ENCODE measurements around the gene DYNLL2.
"Not testable (repeated sequence)": the region's sequence is repeated elsewhere in the genome, so short reads cannot be mapped to it uniquely, and the experiment has no call there.

DYNLL2 gene

GRCh38 chr17:58073266-58073665, 10.0 kb upstream of the DYNLL2 start:
- not testable (repeated sequence) for DNase-seq

- not testable (repeated sequence) for DNase-seq
These were observed 8.8 kb upstream of the DYNLL2 start for GRCh38 chr17:58074406-58074805.

GRCh38 chr17:58079300-58080033, 3.8 kb upstream of the DYNLL2 start:
- no peak for DNase-seq

GRCh38 chr17:58081646-58082340, 1.4 kb upstream of the DYNLL2 start:
- no peak for DNase-seq

GRCh38 chr17:58082341-58082869, 814 bp upstream of the DYNLL2 start:
- no peak for DNase-seq

- DNase-seq: peak; percentile 69 to 74
These were observed 485 bp downstream of the DYNLL2 start for GRCh38 chr17:58083491-58084316.

GRCh38 chr17:58084317-58084981, 1.2 kb downstream of the DYNLL2 start:
- DNase-seq: peak; percentile 29 to 69

- no peak for DNase-seq
These were observed 2.0 kb downstream of the DYNLL2 start for GRCh38 chr17:58085039-58085715.

GRCh38 chr17:58086953-58087352, 3.7 kb downstream of the DYNLL2 start:
- no peak for DNase-seq

- no peak for DNase-seq
These were observed 5.4 kb downstream of the DYNLL2 start for GRCh38 chr17:58088624-58089023.

GRCh38 chr17:58089111-58089510, 5.9 kb downstream of the DYNLL2 start:
- no peak for DNase-seq

GRCh38 chr17:58091024-58091567, 7.9 kb downstream of the DYNLL2 start:
- DNase-seq: no peak

- DNase-seq: no peak
These were observed 9.0 kb downstream of the DYNLL2 start for GRCh38 chr17:58092101-58092796.

GRCh38 chr17:58092797-58093385, 9.7 kb downstream of the DYNLL2 start:
- DNase-seq: no peak

- no peak for DNase-seq
These were observed 10.9 kb downstream of the DYNLL2 start for GRCh38 chr17:58094118-58094517.

GRCh38 chr17:58096892-58097291, 13.7 kb downstream of the DYNLL2 start:
- no peak for DNase-seq

- DNase-seq: no peak
These were observed 14.3 kb downstream of the DYNLL2 start for GRCh38 chr17:58097384-58098088.

- no peak for DNase-seq
These were observed 17.3 kb downstream of the DYNLL2 start for GRCh38 chr17:58100506-58100905.

- not testable (repeated sequence) for DNase-seq
These were observed 18.7 kb downstream of the DYNLL2 start for GRCh38 chr17:58101898-58102297.

- DNase-seq: no peak
These were observed 21.9 kb downstream of the DYNLL2 start for GRCh38 chr17:58105093-58105492.
